Lower leg skin (tissue), 4 donors: ENCODE measurements around the gene LAMTOR1. TPM values are rescaled to one million over a fixed set of nuclear protein-coding genes. Genes with fewer than 3 reads are reported as not detected.

Experiments
- DNase-seq, 2 donors: peaks; one replicate each; pipeline ENCODE4 v3.0.0-alpha.2; 2019; ENCODE audit warnings: low spot score in 2 of 2
- H3K4me3 ChIP-seq: fragments of 200-600 bp; sonication (generic); 2 replicates; pipeline ENCODE4 v1.5.1; 2017; ENCODE audit warnings: mild to moderate bottlenecking, low read depth; ENCODE audit not compliant: poor library complexity, severe bottlenecking
- CTCF ChIP-seq, 3 donors: fragments of 450-650 bp; IDR thresholded peaks; one replicate each; pipeline ENCODE4 v1.5.1; 2016; ENCODE audit warnings: antibody characterized with exemption in 3 of 3, mild to moderate bottlenecking in 3 of 3, moderate library complexity in 2 of 3
- POLR2A ChIP-seq, 2 donors: fragments of 450-650 bp; IDR thresholded peaks; one replicate each; pipeline ENCODE4 v1.6.1; 2016 to 2017; ENCODE audit warnings: antibody characterized with exemption in 2 of 2, mild to moderate bottlenecking in 1 of 2, moderate library complexity in 1 of 2
- WGBS, 2 donors: methylation state at CpG; one replicate each; pipeline ENCODE4 v1.1.5; 2018; 5-methylcytosine and 5-hydroxymethylcytosine counted together
- intact Hi-C: fragments of 100-400 bp; cut with DNase I; formaldehyde crosslinking; loops from one replicate; pipeline ENCODE4 v1.15.0; 2023; ENCODE audit warnings: low total_unique reads
- total RNA-seq, 4 donors: library from RNA; depleted of rRNA; stranded (reverse); fragments of >200 nt; gene quantifications; one replicate each; pipeline ENCODE4 v1.1.0, GENCODE V29; 2016

Gene LAMTOR1
- total RNA-seq, 4 donors from 2014 or later = 83.6 to 112 (median 99.9) TPM

GRCh38 chr11:72105888-72106287 lies 2.8 kb upstream of the LAMTOR1 start, which contains the start of gene TOMT:
Gene TOMT (plus strand): TSS chr11:72105924. CDS start chr11:72105952, 28 bp downstream.
- H3K4me3 ChIP-seq = no peak within 1 kb of the TSS
- TF ChIP-seq POLR2A (IDR thresholded peaks at IDR 0.05) = no peak
- TF ChIP-seq CTCF (IDR thresholded peaks at IDR 0.05) = no peak
- WGBS, 2 donors = 92 to 98% methylated on average over 13 to 14 of the region's 14 CpGs
- intact Hi-C loops = no loop called here
- DNase-seq = no peak

DNA sequence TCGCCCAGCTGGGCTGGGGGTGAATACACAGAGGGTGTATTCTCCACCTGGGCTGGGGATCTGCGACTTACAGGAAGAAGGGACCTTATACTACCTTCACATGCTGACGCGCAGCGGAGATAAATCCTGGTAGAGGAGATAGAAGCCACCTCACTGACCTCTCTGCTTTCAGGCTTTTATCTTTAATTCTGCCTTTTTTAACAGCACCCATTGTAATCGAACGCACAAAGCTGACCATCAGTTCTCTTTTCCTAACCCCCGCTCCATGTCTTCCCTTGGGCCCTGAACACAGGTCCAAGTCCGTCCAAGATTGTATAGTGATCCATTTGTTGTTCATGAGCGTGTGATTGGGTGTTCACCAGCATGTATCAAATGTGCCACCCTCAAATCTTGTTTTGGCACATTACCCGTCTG lies 664 bp upstream of the LAMTOR1 start:
- TF ChIP-seq POLR2A (IDR thresholded peaks at IDR 0.05) = no peak
- no peak for TF ChIP-seq CTCF (IDR thresholded peaks at IDR 0.05)
- intact Hi-C loops = no loop called here
- DNase-seq = no peak
- no peak overlapping the region for H3K4me3 ChIP-seq
- WGBS, 2 donors = 78 to 84% methylated on average over 11 of the region's 11 CpGs

DNA sequence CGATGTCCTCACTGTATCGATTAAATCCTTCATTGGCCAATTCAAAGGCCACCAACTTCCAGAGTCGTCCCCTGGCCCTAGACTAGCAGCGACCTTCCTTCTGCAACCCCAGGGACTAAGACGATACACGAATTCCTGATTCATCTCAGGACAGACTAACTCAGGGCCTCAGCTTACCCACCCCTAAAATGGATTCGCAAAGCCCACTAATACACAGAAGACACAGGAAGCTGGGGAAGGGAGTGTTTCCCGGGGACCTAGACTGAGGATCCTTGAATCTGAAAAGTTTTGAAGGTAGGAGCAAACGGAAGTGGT lies 509 bp downstream of the LAMTOR1 start:
- TF ChIP-seq POLR2A (IDR thresholded peaks at IDR 0.05) (no peak), CTCF (IDR thresholded peaks at IDR 0.05) (no peak)
- no peak for DNase-seq
- intact Hi-C loops = no loop called here
- peak overlapping the region; percentile 68 for H3K4me3 ChIP-seq
- WGBS, 2 donors = 1 to 2% methylated on average over 9 of the region's 9 CpGs

- no peak overlapping the region for H3K4me3 ChIP-seq
- no peak for DNase-seq
- 30 to 31% methylated on average over 4 of the region's 4 CpGs for WGBS, 2 donors
- intact Hi-C loops = no loop called here
- TF ChIP-seq CTCF (IDR thresholded peaks at IDR 0.05) = no peak
- TF ChIP-seq POLR2A (IDR thresholded peaks at IDR 0.05) = no peak
Measured at GRCh38 chr11:72102162-72102561, 935 bp downstream of the LAMTOR1 start.

DNA sequence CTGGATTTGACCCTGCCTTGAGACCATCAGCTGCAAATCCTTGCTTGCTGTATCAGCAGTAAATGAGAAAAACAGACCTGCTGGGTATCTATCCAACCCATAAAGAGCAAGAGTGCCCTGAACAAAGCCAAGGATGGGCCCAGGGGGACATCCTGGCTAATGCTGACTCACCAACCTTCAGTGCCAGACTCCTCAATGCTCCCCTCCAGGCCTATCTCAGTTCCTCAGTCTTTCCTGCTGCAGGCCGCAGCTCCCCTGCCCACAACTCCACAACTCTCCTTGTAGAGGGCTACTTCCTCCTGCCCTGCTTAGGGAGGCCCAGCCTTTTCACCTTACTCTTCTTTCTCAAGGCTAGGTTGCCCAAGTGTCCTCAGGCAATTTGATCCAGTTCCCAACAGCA lies 2.6 kb downstream of the LAMTOR1 start:
- intact Hi-C loops = no loop called here
- no peak for TF ChIP-seq POLR2A (IDR thresholded peaks at IDR 0.05)
- TF ChIP-seq CTCF (IDR thresholded peaks at IDR 0.05) = no peak
- DNase-seq = no peak
- 58 to 80% methylated on average over 1 of the region's 1 CpG for WGBS, 2 donors
- H3K4me3 ChIP-seq = no peak overlapping the region

DNA sequence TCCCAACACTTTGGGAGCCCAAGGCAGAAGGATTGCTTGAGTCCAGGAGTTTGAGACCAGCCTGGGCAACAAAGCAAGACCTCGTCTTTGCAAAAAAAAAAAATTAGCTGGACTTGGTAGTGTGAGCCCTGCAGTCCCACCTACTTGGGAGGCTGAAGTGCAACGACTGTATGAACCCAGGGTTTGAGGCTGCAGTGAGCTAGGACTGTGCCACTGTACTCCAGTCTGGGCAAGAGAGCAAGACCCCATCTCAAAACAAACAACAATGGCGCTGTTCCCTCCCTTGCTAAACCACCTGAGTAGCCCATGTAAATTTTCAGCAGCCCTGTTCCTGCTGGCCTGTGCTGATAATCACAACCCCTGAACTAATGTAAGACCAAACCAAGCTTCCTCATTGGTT lies 3.1 kb downstream of the LAMTOR1 start:
- intact Hi-C loops = no loop called here
- WGBS, 2 donors = 71 to 78% methylated on average over 3 of the region's 3 CpGs
- no peak overlapping the region for H3K4me3 ChIP-seq
- TF ChIP-seq POLR2A (IDR thresholded peaks at IDR 0.05) (no peak), CTCF (IDR thresholded peaks at IDR 0.05) (no peak)
- no peak for DNase-seq
